ENCODE measurements around the gene PLIN5. TPM values are rescaled to one million over a fixed set of nuclear protein-coding genes. Genes with fewer than 3 reads are reported as not detected.

The PLIN5 gene
- total RNA-seq, 2 donors from 2014 or later: 3.7 to 3.9 TPM

GRCh38 chr19:4507150-4507452 is 27.9 kb downstream of the PLIN5 start:
- WGBS, 2 experiments (ENCODE audit: insufficient coverage in 1 of 2, insufficient read length in 1 of 2): 94 to 96% methylated on average over 12 of the region's 12 CpGs
- Histone ChIP-seq H3K9me3 (ENCODE audit: control insufficient read depth, low read length) (no peaks in the 10 kb centered on the region), H3K4me1 (ENCODE audit: control insufficient read depth, insufficient read depth, low read length) (no peaks in the 10 kb centered on the region), H3K4me3 (ENCODE audit: low read length) (no peak overlapping the region), H3K36me3 (ENCODE audit: control insufficient read depth, insufficient read depth, low read length) (peaks cover 2% of the 10 kb centered on the region), H3K9ac (ENCODE audit: extremely low read depth, low read length, poor library complexity, severe bottlenecking) (no peak overlapping the region), H3K27ac (ENCODE audit: low read depth, low read length) (no peak overlapping the region), H3K27me3 (ENCODE audit: control insufficient read depth, insufficient read depth, low read length, poor library complexity, severe bottlenecking) (no peaks in the 10 kb centered on the region)
- no peaks in the 10 kb centered on the region for H3K4me1 Mint-ChIP-seq
- no peak for TF ChIP-seq CTCF (conservative IDR thresholded peaks at IDR 0.05)
- peaks cover 30% of the 10 kb centered on the region for H3K36me3 Mint-ChIP-seq (ENCODE audit: low read depth)
- H3K4me3 Mint-ChIP-seq: no peak overlapping the region
- no peaks in the 10 kb centered on the region for H3K9me3 Mint-ChIP-seq
- no peak overlapping the region for H3K27ac Mint-ChIP-seq
- no peak for DNase-seq
- H3K27me3 Mint-ChIP-seq (ENCODE audit: insufficient read depth): peaks cover 16% of the 10 kb centered on the region

- Histone ChIP-seq H3K4me1 (ENCODE audit: control insufficient read depth, insufficient read depth, low read length) (no peaks in the 10 kb centered on the region), H3K9ac (ENCODE audit: extremely low read depth, low read length, poor library complexity, severe bottlenecking) (no peak overlapping the region), H3K36me3 (ENCODE audit: control insufficient read depth, insufficient read depth, low read length) (peaks cover 2% of the 10 kb centered on the region), H3K9me3 (ENCODE audit: control insufficient read depth, low read length) (no peaks in the 10 kb centered on the region), H3K27ac (ENCODE audit: low read depth, low read length) (no peak overlapping the region), H3K4me3 (ENCODE audit: low read length) (no peak overlapping the region), H3K27me3 (ENCODE audit: control insufficient read depth, insufficient read depth, low read length, poor library complexity, severe bottlenecking) (no peaks in the 10 kb centered on the region)
- H3K27me3 Mint-ChIP-seq (ENCODE audit: insufficient read depth): peaks cover 11% of the 10 kb centered on the region
- peak; percentile 50 for TF ChIP-seq CTCF (conservative IDR thresholded peaks at IDR 0.05)
- no peaks in the 10 kb centered on the region for H3K9me3 Mint-ChIP-seq
- H3K4me3 Mint-ChIP-seq: no peak overlapping the region
- 91 to 100% methylated on average over 15 to 17 of the region's 17 CpGs for WGBS, 2 experiments (ENCODE audit: insufficient coverage in 1 of 2, insufficient read length in 1 of 2)
- no peaks in the 10 kb centered on the region for H3K4me1 Mint-ChIP-seq
- DNase-seq: no peak
- no peak overlapping the region for H3K27ac Mint-ChIP-seq
- peaks cover 32% of the 10 kb centered on the region for H3K36me3 Mint-ChIP-seq (ENCODE audit: low read depth)
Observed at GRCh38 chr19:4506449-4507149, 28.4 kb downstream of the PLIN5 start.

- Histone ChIP-seq H3K36me3 (ENCODE audit: control insufficient read depth, insufficient read depth, low read length) (peaks cover 7% of the 10 kb centered on the region), H3K9me3 (ENCODE audit: control insufficient read depth, low read length) (no peaks in the 10 kb centered on the region), H3K27ac (ENCODE audit: low read depth, low read length) (no peak overlapping the region), H3K4me1 (ENCODE audit: control insufficient read depth, insufficient read depth, low read length) (no peaks in the 10 kb centered on the region), H3K4me3 (ENCODE audit: low read length) (no peak overlapping the region), H3K27me3 (ENCODE audit: control insufficient read depth, insufficient read depth, low read length, poor library complexity, severe bottlenecking) (no peaks in the 10 kb centered on the region), H3K9ac (ENCODE audit: extremely low read depth, low read length, poor library complexity, severe bottlenecking) (no peak overlapping the region)
- Mint-ChIP-seq H3K9me3 (no peaks in the 10 kb centered on the region), H3K36me3 (ENCODE audit: low read depth) (peaks cover 34% of the 10 kb centered on the region), H3K27me3 (ENCODE audit: insufficient read depth) (peaks cover 4% of the 10 kb centered on the region), H3K27ac (no peak overlapping the region), H3K4me3 (no peak overlapping the region), H3K4me1 (no peaks in the 10 kb centered on the region)
- no peak for DNase-seq
- no peak for TF ChIP-seq CTCF (conservative IDR thresholded peaks at IDR 0.05)
- WGBS, 2 experiments (ENCODE audit: insufficient coverage in 1 of 2, insufficient read length in 1 of 2): 95% methylated on average over 18 to 34 of the region's 34 CpGs
Observed at GRCh38 chr19:4505570-4506448, 29.2 kb downstream of the PLIN5 start.
